Activated gamma-delta T cell (primary cell): Measurements from ENCODE around the gene TBC1D5.
"Not testable (repeated sequence)": the region's sequence is repeated elsewhere in the genome, so short reads cannot be mapped to it uniquely, and the experiment has no call there.

Experiments used
- DNase-seq: peaks from one replicate; lab custom pipeline; 2025; lab: John Stamatoyannopoulos, UW

Gene TBC1D5

DNA sequence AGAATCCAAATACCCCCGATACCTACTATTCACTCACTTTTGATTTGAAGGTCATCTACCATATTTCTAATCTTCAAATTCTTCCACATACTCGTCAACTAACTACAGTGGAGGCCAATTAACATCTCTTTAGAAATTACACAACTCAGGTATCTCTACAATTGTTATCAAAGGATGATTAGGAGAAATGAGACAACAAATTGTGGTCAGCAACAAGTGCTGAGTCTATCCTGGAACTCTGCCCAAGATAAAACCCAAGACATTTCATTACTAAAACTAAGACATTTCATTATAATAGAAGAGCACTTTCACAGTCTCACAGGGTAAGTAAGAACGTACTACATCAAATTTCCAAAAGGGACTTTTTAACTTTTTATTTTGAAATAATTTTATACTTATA, 100.0 kb downstream of the TBC1D5 start:
- DNase-seq, result no peak

DNA sequence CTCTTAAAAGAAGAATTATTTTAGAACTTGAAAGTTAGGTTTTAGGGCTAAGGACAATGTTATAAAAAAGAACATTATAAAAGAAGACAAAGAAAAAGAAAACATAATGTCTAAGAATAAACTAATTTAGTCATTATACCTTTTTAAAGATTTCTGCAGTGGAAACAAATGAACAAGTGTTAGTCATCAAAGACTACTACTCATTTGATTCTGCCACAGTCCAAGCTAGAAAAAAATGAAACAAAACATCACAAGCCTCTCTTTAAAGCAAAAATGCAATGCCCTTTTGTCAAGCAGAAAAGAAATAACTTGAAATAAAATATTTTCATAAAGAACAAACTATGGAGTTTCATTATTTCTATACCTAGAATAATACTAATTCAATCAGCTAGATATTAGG, 102.0 kb downstream of the TBC1D5 start:
- no peak for DNase-seq

DNA sequence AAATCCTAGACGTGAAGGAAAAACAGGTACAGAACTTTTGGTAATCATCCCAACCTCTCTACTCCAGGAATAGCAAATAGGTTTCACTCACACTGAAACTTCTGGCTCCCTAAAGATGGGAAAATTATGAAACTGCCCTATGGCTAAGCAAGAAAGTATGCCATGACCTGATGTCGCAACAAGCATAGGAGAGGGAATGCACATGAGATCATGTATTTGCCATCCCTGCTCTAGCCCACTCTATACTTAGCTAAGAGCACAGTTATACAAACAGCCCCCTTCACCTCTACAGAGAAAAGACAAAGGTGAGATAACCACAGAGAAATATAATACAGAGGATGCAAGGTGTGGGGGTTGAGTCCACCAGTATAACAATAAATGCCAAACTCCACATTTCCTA, 102.7 kb downstream of the TBC1D5 start:
- no peak for DNase-seq

DNA sequence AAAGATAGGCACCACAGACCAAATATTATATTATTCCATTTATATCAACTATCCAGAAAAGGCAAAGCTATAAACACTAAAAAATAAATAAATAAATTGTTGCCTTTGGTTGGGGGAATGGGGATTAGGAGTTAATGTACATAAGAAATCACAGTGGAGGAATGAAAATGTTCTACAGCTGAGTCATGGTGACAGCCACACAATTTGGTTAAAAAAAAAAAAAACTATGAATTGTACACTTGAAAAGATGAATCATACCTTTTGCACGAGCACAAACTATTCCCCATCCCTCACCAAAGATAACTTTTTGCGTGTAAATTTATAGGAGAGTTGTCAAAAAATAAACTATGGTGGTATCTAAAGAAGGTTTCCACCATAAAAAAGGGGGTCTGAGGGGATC, 103.2 kb downstream of the TBC1D5 start:
- DNase-seq, result no peak

DNA sequence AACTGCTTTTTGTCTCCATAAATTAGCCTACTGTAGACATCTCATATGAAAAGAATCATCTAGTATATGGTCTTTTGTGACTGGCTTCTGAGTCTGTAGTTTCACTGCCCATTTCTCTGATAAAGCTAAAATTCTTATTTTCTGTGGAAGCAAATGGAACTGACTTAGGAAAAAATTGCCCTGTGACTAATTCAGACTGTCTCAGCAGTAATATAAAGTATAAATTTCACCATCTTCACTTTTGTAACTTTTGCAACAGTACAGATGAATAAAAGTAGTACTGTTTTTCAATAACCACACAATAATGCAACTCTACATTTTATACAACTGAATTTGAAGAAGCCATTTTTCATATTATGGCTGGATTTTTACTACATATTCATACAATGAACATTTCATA, 104.1 kb downstream of the TBC1D5 start:
- no peak for DNase-seq

DNA sequence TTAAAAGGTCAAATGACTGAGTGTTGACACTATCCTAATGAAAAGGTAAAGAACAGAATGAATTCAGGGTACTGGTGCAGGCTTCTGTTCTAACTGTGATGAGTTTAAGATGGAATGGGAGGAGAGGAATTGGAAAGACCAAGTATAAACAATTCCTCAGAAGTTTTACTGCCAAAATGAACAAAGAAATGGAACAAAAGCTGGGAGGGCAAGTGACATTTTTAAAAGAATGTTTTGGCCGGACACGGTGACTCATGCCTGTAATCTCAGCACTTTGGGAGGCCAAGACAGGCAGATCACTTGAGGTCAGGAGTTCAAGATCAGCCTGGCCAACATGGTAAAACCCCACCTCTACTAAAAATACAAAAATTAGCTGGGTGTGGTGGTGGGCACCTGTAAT, 106.8 kb downstream of the TBC1D5 start:
- not testable (repeated sequence) for DNase-seq

DNA sequence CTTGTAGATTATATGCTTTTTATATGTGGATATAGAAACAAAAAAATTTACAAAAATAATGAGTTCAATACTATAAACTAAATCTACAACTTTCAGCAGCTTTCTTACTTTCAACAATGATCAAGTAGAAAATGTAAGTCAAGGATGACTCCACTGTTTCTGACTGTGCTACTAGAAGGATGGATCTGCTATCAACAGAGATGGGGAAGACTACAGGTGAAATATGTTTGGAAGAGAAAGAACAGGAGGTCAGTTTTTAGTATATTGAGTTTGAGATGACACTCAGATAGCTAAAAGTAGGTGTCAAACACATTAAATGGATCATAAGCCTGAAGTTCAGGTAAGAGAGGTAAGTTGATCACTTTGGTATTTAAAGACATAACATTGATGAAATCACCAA, 107.5 kb downstream of the TBC1D5 start:
- DNase-seq, result no peak

DNA sequence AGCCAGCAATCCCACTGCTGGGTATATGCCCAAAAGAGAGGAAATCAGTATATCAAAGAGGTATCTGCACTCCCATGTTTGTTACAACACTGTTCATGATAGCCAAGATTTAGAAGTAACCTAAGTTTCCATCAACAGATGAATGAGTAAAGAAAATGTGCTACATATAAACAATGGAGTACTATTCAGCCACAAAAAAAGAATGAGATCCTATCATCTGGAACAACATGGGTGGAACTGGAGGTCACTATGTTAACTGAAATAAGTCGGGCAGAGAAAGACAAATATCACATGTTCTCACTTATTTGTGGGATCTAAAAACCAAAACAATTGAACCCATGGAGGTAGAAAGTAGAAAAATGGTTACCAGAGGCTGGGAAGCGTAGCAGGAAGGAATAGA, 108.2 kb downstream of the TBC1D5 start:
- DNase-seq, result no peak

DNA sequence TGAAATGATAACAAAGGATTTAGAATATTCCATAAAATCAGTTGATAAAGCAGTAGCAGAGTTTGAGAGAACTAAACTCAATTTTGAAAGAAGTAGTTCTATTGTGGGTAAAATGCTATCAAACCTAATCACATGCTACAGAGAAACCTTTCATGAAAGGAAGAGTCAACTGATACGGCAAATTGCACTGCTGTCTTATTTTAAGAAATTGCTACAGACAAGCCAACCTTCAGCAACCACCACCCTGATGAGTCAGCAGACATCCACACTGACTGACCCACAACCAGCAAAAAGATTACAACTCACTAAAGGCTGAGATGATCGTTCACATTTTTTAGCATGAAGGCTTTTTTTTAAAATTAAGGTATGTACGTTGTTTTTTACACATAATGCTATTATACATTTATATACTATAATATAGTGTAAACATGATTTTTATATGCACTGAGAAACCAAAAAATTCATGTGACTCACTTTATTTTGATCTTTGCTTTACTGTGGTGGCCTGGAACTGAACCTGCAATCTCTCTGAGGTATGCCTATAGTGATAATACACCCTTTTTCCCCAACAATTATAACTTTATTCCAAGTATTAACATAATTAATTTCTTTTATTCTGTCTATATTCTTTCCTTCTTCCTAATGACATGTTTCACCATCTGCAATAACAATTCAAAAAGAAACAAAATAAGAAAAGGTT, 109.9 kb downstream of the TBC1D5 start:
- no peak for DNase-seq

DNA sequence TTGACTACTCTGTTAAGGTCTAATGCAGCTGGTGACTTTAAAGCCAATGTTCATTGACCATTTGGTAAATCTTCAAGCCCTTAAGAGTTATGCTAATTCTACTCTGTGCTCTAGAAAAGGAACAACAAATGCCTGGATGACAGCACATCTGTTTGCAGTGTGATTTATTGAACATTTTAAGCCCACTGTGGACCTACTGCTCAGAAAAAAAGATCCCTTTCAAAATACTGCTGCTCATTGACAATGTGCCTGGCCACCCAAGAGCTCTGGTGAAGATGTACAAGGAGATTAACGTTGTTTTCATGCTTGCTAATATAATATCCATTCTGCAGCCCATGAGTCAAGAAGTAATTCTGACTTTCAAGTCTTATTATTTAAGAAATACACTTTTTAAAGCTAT, 110.8 kb downstream of the TBC1D5 start:
- DNase-seq, result no peak

DNA sequence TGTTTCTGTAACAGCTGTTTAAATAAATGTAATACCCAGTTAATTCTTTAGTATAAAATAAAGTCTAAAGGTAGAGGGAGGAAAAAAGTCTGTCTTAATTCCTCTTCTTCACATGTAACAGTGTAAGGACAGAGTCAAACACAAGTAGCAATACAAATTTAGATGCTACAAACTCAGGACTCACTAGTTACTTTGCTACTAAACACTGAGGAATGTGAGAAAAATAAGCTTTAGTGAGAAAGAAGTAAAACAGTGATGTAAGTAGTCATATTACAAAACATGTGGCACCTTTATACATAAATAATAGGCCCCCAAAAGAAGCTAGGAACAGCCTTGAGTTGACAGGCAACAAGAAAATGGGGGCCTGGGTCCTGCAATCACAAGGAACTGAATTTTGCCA, 113.0 kb downstream of the TBC1D5 start:
- DNase-seq, result no peak

DNA sequence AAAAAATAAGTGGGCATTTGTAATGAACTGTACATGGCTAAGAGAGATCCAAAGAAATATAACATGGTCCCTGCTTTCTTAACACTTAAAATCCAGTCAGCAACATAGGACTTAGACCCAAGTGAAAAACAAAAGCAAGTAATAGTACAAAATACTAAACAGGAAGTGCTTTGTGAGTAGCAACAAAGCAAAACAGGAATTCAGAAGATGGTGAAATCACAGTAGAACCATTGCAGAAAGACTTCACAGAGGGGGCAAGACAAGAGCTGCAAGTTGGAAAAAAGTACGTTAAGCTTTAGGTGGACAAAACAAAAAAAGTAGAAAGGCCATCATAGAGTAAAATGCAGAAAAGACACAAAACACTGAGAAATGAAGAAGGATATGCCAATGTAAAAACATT, 116.0 kb downstream of the TBC1D5 start:
- no peak for DNase-seq

DNA sequence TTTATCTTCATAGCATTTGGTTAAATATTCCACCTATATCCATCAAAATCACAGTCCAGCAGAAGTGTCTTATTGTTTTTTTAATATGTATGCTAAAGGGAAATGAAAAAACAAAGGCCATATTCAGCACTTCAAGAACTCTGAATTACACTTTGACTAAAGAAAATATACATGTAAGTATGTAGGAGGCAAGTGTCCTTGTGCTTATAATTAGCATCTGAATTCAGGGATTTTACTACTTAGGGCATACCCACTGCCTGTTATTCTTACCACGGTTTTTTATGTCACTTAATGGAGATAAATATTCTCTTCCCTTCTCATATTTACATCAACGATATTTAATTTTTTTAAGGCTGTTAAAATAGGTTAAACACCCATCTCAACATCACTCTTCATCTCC, 117.3 kb downstream of the TBC1D5 start:
- DNase-seq, result no peak

DNA sequence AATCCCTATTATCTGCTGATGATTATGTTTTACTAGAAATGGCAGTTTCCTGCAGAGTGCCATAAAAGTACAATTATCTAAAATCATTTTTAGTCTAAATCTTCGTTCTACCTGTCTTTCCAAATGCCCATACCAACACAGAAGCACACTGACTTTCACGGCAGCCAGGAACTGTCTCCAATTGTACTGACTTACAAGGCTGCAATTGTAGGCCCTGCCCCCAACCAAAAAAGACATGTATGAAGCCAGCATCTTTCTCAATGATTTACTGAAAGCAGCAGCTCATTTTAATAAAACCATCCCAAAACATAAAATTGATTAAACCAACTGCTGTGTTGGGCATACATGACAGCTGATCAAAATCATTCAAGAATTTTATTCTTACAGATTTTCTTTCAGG, 119.0 kb downstream of the TBC1D5 start:
- DNase-seq, result no peak

DNA sequence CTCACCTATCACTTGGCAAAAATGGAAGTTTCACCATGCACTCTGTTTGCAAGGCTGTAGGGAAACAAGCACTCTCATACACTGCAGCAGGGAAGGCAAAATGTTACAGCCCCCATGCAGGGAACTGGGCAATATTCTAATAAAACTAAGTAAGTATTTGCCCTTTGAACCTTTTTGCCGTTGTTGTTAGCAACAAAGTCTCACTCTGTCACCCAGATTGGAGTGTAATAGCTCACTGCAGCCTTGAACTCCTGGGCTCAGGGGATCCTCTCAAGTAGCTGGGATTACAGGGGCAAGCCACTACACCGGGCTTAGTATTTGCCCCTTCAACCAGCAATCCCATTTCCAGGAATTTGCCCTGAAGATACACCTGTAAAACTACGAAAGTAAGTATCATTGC, 122.5 kb downstream of the TBC1D5 start:
- DNase-seq, result no peak

DNA sequence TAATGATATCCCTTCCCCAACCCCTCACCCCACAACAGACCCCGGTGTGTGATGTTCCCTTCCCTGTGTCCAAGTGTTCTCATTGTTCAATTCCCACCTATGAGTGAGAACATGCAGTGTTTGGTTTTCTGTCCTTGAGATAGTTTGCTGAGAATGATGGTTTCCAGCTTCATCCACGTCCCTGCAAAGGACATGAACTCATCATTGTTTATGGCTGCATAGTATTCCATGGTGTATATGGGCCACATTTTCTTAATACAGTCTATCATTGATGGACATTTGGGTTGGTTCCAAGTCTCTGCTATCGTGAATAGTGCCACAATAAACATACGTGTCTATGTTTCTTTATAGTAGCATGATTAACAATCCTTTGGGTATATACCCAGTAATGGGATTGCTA, 129.4 kb downstream of the TBC1D5 start:
- not testable (repeated sequence) for DNase-seq

DNA sequence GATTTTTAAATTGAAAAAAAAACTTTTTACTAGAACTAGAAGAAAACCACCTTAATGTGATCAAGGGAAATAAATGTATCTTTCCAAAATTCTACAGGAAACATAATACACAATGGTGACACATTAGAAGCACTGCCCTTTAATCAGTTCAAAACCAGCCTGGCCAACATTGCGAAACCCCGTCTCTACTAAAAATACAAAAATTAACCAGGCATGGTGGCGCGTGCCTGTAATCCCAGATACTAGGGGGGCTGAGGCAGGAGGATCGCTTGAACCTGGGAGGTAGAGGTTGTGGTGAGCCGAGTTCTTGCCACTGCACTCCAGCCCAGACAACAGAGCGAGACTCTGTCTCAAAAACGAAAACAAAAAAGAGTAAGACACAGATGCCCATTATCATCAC, 134.5 kb downstream of the TBC1D5 start:
- DNase-seq, result no peak

DNA sequence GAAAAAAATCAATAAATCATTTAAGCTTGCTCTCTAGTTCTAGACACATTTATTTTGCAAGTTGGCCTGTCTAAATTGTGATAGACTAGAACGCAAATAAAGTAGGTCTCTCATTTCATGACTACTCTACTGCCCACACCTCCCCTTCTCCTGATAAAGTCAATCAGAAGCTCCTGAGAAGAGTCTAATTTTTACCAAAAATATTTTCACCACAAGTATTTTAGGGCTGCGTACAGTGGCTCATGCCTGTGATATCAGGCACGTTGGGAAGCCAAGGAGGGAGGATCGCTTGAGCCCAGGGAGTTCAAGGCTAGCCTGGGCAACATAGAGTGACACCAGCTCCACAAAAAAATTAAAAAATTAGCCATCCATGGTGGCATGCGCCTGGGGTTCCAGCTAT, 136.5 kb downstream of the TBC1D5 start:
- no peak for DNase-seq

DNA sequence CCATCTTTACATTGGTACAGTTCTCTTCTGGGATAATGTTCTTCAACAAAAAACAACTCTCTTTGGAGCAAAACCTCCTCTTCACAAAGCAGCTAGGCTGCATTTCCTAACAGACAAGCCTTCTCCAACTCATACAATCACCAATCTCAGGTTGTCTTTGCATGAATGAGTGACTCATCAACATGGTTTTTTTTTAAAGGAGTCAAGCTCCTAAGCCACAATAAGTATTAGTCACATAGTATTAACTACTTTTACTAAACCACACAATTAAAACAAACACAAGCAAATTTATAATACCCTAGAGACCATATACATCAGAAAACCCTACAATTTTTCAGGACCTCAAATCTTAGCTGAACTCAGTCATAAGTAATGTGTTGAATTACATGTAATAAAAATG, 137.4 kb downstream of the TBC1D5 start:
- DNase-seq, result no peak

DNA sequence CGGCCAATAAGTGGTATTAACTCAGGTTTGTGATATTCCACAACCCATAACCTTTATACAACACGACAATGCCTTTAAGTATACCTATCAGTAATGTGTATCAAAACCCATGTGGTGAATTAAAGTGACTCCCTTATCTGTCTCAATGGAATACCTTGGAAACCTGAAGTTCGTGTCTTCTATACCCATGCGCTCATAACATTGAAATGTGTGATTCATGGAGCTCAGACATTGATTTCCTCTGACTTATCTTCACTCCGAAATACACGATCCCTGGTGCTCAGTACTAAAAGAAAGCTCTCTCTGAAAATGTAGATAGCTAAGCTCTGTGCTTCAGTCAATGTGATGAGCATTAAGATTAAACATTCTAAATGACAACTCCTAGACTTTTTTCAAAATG, 140.3 kb downstream of the TBC1D5 start:
- DNase-seq, result no peak

DNA sequence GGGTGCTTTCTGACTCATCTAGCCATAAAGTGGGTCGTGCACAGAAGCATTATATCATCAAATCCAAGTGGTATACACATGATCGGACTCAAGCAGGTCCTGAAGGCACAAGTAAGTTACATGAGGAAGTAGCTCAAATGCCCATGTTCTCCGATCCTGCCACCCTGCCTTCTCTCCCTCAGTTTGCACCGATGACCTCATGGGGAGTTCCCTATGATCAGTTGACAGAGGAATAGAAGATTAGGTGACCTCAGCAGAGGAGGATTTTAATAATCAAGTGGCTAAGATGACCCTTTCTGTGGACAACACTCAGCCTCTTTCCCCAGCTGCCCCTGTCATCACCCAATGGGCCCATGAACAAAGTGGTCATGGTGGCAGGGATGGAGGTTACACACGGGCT, 149.5 kb downstream of the TBC1D5 start:
- no peak for DNase-seq

DNA sequence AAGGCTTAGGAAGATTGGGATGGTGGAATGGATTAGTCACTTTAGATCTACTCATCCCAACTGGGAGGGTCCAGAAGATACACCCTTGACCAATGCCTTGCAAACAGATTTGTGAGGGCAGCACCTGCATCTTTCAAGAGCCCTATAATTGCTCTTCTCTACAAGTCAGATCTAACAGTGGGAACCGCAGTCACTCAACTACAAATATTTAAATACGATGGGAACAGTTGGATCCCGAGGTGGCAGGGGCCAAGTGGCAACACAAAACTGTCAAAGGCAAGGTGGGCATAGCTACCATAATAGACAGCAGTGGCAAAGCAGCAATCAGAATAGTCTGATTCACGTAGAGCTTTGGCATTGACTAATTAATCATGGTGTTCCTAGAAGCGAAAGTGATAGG, 152.0 kb downstream of the TBC1D5 start:
- DNase-seq, result no peak

DNA sequence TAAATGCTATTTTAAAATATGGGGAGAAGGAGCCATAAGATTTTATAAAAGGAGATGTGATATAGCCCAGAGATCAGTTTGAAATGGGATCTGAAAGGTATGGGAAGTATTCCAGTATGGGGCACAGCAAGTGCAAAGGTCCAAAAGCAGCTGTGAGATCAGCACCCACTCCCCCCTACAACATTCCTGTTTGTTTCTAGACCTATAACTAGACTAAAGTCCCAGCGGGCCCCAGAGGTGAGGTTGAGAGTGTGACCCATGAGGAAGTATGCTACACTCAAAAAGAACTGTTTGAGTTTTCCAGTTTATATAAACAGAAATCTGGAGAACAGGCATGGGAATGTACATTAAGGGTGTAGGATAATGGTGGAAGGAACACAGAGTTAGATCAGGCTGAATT, 152.5 kb downstream of the TBC1D5 start:
- DNase-seq, result no peak

DNA sequence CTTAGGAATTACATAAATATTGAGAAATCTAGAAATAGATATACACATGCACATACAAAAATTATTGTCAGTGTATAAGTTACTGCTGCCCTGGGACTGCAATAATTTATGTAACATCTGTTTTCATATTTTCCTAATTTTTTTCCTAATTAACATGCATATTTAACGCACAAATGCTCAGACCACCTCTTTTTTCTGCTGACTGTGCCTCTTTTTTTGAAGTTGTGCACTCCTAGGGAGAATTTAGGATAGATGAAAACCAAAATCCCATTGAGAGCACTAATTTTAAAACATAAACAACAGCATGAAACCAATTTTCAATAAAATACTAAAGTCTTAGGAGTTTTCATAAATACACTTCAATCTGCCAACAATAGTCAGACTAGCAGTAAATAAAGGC, 154.0 kb downstream of the TBC1D5 start:
- DNase-seq, result no peak
